Measurements from ENCODE around the gene IER2.
"Not testable (repeated sequence)": the region's sequence is repeated elsewhere in the genome, so short reads cannot be mapped to it uniquely, and the experiment has no call there.

IER2 gene

DNA sequence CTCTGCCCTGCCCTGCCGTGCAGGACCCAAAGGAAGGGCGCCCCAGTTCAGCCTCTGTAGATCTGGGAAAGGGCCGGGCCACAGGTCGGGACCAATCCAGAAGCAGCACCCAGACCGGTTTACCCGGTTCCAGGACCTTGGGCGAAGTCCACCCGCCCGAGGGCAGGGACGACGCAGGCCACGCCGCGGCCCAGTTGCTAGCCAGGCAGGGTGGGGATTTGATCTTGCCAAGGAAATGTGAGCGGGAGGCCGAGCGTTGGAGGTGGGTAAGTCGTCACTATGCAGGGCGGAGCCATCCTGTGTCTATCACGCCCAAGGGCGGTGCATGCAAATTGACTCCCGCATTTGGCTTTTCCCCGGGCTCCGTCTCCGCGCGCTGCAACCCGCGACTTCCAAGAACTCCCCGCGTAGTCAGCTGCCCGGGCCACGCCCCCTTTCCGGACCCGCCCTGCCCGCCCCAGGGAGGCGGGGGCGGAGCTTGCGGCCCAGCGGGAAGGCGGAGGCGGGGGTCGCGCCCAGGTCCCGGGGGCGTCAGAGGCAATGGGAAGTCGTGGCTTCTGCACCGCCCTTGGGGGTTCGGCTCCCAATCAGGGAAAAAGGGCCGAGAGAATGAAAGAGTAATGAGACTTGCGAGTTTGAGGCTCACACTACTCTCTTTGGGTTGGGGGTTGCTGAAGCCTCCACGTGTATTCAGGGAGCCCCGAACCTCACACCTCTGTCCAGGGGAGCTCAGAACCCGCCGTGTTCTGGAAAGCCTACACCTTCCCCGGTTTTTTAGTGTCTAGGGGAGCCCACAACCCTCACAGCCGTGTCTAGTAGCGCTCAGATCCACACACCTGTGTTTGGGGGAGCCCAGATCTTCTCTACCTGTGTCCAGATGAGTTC lies 12.8 kb downstream of the IER2 start:
- peak; percentile 76 to 78 for DNase-seq (ENCODE audit: low read depth in 2 of 2, low spot score in 1 of 2)

DNA sequence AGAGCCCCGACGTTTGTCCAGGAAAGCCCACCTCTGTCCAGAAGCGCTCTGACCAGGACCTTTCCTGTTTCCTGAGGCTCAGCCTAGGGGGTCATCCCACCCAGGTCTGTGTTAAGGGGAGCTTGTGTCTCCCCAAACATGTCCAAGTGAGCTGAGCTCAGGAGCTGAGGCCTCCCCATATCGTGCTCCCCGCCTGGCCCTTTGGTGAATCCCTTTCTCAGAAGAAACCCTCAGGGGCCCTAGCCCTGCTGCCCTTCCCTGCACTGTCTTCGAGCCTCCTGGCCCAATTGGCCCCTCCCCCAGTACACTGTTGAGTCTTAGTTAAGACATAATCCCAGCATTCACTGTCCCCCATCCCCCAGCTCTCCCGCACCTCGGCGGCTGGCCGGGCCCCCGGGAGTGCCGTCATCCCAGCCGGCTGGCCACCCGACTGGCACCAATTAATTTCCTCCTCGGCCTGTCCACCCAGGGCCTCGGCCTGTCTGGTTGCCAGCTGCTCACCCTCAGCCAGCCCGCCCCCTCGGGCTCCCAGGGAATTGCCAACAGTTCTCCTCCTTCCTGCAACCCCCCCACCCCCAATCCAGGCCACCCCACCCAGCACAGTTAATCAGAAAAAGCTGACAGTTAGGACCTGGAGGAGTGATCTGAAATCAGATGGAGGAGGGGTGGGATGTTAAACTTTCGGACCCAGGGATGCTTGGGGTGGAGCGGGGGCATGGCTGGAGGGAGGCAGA lies 13.6 kb downstream of the IER2 start:
- DNase-seq (ENCODE audit: low read depth in 2 of 2, low spot score in 1 of 2): no peak

DNA sequence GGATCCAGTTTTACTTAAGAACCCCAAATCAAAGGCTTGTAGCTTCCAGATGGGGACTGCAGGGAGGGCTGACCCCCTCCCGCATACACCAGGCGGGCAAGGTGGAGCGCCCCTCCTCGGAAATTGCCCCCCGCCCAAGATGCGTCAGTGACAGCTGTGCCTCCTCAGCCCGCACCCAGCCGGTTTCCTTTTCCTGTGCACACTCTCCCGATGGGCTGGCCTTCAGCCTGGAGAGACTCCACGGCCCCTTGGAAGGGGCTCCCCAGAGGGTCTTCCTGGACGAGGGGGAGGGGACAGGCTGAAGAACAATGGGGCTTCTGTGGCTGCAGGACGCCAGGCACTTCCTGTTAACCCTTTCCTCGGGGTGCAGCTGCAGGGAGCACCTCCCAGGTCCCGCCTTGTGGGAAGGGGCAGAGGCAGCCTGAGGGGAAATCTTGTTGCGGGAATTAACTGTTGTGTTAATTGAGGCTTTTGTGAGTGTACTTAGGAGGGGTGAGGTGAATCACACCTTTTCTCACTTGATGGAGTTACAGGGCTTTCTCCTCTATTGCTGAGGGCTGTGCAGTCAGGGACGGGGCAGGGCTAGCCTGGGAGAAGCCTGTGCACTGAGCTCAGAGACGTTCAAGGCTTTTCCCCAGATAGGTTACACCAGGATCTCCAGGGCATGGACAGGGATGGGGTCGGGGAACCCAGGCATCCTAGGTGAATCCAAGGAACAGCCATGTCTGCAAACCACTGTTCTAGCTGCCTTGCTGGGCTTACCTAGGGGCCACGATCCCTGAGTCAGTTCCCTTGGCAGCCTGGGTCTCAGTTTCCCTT lies 14.3 kb downstream of the IER2 start:
- DNase-seq (ENCODE audit: low read depth in 2 of 2, low spot score in 1 of 2): no peak

DNA sequence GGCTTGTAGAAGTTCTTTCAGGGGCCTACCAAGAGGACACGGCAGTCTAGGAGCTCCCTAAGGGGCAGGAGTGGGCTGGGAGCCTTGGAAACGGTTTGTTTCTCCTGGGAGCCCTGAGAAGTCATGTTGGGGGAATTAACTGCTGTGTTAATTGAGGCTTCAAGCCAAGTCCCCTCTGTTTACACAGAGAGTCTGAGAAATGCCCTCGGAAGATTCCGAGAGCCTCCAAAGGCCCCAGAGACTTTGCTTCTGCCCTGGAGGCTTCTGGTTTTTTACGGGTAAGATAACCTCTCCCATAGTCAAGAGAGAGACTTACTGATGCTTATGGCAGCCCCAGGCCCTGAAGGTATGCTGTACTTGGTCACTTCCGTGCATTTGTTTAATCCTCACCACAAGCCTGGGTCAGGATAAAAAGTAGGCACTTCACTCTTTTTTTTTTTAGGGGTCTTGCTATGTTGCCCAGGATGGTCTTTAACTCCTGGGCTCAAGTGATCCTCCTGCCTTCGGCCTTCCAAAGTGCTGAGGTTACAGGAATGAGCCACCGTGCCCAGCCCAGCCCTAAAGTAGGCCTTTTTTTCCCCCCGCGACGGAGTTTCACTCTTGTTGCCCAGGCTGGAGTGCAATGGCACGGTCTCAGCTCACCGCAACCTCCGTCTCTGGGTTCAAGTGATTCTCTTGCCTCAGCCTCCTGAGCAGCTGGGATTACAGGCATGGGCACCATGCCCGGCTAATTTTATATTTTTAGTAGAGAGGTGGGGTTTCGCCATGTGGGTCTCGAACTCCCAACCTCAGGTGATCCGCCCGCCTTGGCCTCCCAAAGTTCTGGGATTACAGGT lies 15.2 kb downstream of the IER2 start:
- no peak for DNase-seq (ENCODE audit: low read depth in 2 of 2, low spot score in 1 of 2)

- DNase-seq (ENCODE audit: low read depth in 2 of 2, low spot score in 1 of 2): not testable (repeated sequence)
Measured at GRCh38 chr19:13166151-13166550, 15.9 kb downstream of the IER2 start.

DNA sequence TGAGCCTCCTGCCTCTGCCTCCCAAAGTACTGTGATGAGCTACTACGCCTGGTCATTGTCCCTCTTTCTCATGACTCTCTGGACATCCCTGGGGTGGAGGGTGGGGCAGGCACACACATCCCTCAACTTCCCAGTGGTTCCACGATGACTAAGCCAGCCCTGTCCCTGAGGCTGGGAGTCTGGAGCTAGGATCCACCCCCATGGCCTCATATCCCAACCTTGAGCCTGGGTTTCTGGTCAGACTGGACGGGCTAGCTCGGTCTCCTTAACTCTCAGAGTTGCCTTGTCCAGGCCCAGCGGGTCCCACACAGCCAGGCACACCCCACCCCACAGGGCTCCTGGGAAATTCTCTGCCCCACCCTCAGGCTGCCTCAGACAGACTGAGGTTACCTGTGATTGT lies 19.6 kb downstream of the IER2 start:
- no peak for DNase-seq (ENCODE audit: low read depth in 2 of 2, low spot score in 1 of 2)

DNA sequence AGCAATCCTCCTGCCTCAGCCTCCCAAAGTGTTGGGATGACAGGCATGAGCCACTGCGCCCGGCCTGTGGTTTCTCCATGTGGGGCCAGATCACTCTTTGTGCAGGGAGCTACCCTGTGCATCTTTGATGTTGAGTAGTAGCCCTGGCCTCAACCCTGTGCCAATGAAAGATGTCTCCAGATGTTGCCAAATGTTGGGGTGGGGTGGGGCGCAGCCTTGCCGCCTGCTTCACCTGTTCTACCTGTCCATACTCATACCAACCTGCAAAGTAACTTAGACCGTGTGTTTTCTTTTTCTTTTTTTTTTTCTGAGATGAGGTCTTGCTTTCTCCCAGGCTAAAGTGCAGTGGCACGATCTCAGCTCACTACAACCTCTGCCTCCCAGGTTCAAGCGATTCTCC lies 20.9 kb downstream of the IER2 start:
- DNase-seq (ENCODE audit: low read depth in 2 of 2, low spot score in 1 of 2): no peak

GRCh38 chr19:13172346-13173138 lies 22.3 kb downstream of the IER2 start:
- peak in 1 of 2 donors; percentile 69 for DNase-seq (ENCODE audit: low read depth in 2 of 2, low spot score in 1 of 2)

DNA sequence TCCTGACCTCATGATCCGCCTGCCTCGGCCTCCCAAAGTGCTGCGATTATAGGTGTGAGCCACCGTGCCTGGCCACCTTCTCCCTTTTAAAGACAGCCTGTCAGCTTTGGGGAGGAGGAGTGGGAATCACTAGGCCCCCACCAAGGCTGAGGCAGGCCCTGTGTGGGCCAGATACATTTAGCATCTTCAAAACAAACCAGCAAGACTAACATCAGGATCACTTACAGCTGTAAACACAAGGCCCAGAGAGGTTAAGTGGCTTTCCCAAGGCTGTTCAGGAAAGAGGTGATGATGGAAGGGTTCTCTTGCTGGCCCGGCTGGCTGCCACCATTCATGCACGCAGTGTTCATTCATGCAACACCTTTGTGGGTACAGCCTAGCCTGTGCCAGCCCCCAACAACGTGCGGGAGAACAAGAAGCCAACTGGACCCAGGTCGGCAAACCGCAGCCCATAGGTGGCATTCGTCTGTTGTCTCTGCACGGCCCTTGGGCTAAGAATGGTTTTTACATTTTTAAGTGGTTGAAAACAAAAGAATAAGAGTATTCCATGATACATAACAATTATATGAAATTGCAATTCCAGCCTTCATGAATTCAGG lies 23.0 kb downstream of the IER2 start:
- DNase-seq (ENCODE audit: low read depth in 2 of 2, low spot score in 1 of 2): no peak

- no peak for DNase-seq (ENCODE audit: low read depth in 2 of 2, low spot score in 1 of 2)
Measured at GRCh38 chr19:13176345-13176744, 26.1 kb downstream of the IER2 start.

DNA sequence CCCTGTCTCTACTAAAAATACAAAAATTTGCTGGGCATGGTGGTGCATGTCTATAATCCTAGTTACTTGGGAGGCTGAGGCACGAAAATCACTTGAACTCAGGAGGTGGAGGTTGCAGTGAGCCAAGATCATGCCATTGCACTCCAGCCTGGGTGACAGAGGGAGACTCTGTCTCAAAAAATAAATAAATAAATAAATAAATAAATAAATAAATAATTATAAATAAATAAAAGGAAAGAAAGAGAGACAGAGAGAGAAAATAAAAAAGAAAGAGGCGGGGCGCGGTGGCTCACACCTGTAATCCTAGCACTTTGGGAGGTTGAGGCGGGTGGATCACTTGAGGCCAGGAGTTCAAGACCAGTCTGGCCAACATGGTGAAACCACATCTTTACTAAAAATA lies 27.4 kb downstream of the IER2 start:
- DNase-seq (ENCODE audit: low read depth in 2 of 2, low spot score in 1 of 2): not testable (repeated sequence)

- DNase-seq (ENCODE audit: low read depth in 2 of 2, low spot score in 1 of 2): not testable (repeated sequence)
Measured at GRCh38 chr19:13178291-13178690, 28.1 kb downstream of the IER2 start.

GRCh38 chr19:13181747-13182388 lies 31.7 kb downstream of the IER2 start:
- DNase-seq (ENCODE audit: low read depth in 2 of 2, low spot score in 1 of 2): peak; percentile 11 to 56

GRCh38 chr19:13184926-13185325 lies 34.7 kb downstream of the IER2 start:
- DNase-seq (ENCODE audit: low read depth in 2 of 2, low spot score in 1 of 2): not testable (repeated sequence)

- DNase-seq (ENCODE audit: low read depth in 2 of 2, low spot score in 1 of 2): not testable (repeated sequence)
Measured at GRCh38 chr19:13185763-13186657, 35.8 kb downstream of the IER2 start.

DNA sequence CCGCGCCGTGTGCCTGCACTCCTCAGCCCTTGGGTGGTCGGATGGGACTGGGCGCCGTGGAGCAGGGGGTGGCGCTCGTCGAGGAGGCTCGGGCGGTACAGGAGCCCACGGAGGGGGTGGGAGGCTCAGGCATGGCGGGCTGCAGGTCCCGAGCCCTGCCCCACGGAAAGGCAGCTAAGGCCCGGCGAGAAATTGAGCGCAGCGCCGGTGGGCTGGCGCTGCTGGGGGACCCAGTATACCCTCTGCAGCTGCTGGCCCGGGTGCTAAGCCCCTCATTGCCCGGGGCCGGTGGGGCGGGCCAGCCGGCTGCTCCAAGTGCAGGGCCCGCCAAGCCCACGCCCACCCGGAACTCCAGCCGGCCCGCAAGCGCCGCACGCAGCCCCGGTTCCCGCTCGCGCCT lies 36.5 kb downstream of the IER2 start:
- not testable (repeated sequence) for DNase-seq (ENCODE audit: low read depth in 2 of 2, low spot score in 1 of 2)

DNA sequence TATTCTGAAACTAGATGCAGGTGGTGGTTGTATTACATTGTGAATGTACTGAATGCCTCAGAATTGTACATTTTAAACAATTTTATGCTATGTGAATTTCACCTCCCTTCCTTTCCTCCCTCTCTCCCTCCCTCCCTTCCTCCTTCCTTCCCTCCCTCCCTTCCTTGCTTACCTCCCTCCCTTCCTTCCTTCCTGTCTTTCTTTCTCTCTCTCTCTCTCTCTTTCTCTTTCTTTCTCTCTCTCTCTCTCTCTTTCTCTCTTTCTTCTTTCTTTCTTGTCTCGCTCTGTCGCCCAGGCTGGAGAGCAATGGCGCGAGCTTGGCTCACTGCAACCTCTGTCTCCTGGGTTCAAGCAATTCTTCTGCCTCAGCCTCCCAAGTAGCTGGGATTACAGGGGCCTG lies 37.2 kb downstream of the IER2 start:
- no peak for DNase-seq (ENCODE audit: low read depth in 2 of 2, low spot score in 1 of 2)

- no peak for DNase-seq (ENCODE audit: low read depth in 2 of 2, low spot score in 1 of 2)
Measured at GRCh38 chr19:13189600-13189999, 39.4 kb downstream of the IER2 start.

All from stimulated activated CD8-positive, alpha-beta memory T cell treated with anti-CD3 and anti-CD28 coated beads, Interleukin-4, amount 100 ng/mL, for 4 hours (primary cell).